Smooth muscle cell (in vitro differentiated cells): ENCODE measurements around the gene A4GALT. TPM values are rescaled to one million over a fixed set of nuclear protein-coding genes. Genes with fewer than 3 reads are reported as not detected.

Source experiments
- DNase-seq: peaks from one replicate; lab custom pipeline; 2025; ENCODE audit not compliant: unreplicated experiment; lab: John Stamatoyannopoulos, UW
- H2AFZ ChIP-seq: fragments of 200-600 bp; sonication (generic); 2 replicates; pipeline ENCODE4 v1.6.0; 2016; ENCODE audit warnings: antibody characterized with exemption, low read depth, mild to moderate bottlenecking
- H3F3A ChIP-seq: fragments of 200-600 bp; sonication (generic); 2 replicates; pipeline ENCODE4 v1.6.0; 2017; ENCODE audit warnings: antibody characterized with exemption, low read depth
- H3K27ac ChIP-seq: fragments of 200-600 bp; sonication (generic); 2 replicates; pipeline ENCODE4 v1.5.1; 2016; ENCODE audit warnings: low read depth, mild to moderate bottlenecking
- H3K27me3 ChIP-seq: fragments of 200-600 bp; sonication (generic); 2 replicates; pipeline ENCODE4 v1.6.1; 2016; ENCODE audit warnings: low read depth, mild to moderate bottlenecking
- H3K36me3 ChIP-seq: fragments of 200-600 bp; sonication (generic); 2 replicates; pipeline ENCODE4 v1.5.1; 2016; ENCODE audit warnings: low read depth
- H3K4me1 ChIP-seq: fragments of 200-600 bp; sonication (generic); 2 replicates; pipeline ENCODE4 v1.5.1; 2016; ENCODE audit warnings: low read depth
- H3K4me2 ChIP-seq: fragments of 200-600 bp; sonication (generic); 2 replicates; pipeline ENCODE4 v1.6.0; 2016; ENCODE audit warnings: mild to moderate bottlenecking
- H3K4me3 ChIP-seq: fragments of 200-600 bp; sonication (generic); 2 replicates; pipeline ENCODE4 v1.5.1; 2016; ENCODE audit warnings: mild to moderate bottlenecking
- H3K79me2 ChIP-seq: fragments of 200-600 bp; sonication (generic); 2 replicates; pipeline ENCODE4 v1.6.0; 2016; ENCODE audit warnings: low read depth, mild to moderate bottlenecking
- H3K9ac ChIP-seq: fragments of 200-600 bp; sonication (generic); 2 replicates; pipeline ENCODE4 v1.6.0; 2016; ENCODE audit warnings: low read depth
- H3K9me3 ChIP-seq: fragments of 200-600 bp; sonication (generic); replicated peaks from 2 replicates; pipeline ENCODE4 v1.5.1; 2016; ENCODE audit warnings: low read depth
- H4K20me1 ChIP-seq: fragments of 200-600 bp; sonication (generic); 2 replicates; pipeline ENCODE4 v1.6.0; 2016; ENCODE audit warnings: low read depth
- WGBS: methylation state at CpG from one replicate; pipeline ENCODE4 v1.1.7; 2016; ENCODE audit warnings: low lambda C conversion rate; 5-methylcytosine and 5-hydroxymethylcytosine counted together
- polyA plus RNA-seq: library from polyadenylated mRNA; unstranded; fragments of >200 nt; fragmentation: Nextera tagmentation; extraction: Ambion mirVana; gene quantifications from 2 replicates; pipeline ENCODE4 v1.2.1, GENCODE V29; 2016
- total RNA-seq: library from RNA; depleted of rRNA; stranded (reverse); fragments of >200 nt; gene quantifications from 2 replicates; pipeline ENCODE4 v1.2.3, GENCODE V29; 2014
- TF ChIP-seq, protein P1 (sequence below): fragments of 200-600 bp; sonication (generic); IDR thresholded peaks from 2 replicates; pipeline ENCODE4 v1.5.1; 2017; ENCODE audit warnings: borderline replicate concordance, mild to moderate bottlenecking, antibody characterized with exemption; ENCODE audit not compliant: insufficient read depth, poor library complexity, severe bottlenecking

The A4GALT gene
- total and polyA plus RNA-seq, 2 experiments from 2014 or later = 0.99 to 1.6 TPM

DNA sequence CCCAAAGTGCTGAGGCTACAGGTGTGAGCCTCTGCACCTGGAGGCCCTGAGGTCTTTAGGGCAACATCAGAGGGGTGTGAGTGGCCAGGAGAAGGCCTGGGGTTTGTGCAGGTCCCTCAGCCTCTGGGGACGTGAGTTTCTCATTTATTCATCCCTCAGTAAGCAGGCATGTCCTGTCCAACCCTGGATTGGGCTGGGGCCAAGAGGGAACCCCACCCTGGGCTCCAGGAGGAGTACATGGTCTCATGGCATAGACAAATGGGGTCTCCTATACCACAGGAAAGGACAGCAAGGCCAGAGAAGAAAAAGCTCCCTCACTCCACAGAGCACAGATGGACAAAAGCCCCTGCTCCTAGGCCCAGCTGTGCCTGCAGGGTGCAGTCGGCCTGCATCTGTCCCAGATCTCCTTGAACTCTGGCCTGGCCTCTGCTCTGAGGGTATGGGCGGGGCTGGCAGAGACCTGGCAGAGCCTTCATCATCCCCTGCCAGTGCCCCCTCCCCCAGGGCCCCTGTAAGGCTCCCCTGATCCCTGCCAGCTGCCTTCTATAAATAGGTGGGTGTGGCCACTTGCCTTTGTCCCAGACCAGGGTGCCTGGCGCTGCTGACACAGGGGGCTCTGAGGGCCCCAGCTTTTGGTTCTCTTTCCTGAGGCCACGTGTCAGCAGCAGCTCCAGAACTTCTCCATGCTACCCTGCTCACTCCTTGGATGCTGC lies 34.6 kb downstream of the A4GALT start:
- H3K9me3 ChIP-seq = no peaks in the 10 kb centered on the region
- H3K36me3 ChIP-seq = no peaks in the 10 kb centered on the region
- DNase-seq = no peak
- no peaks in the 10 kb centered on the region for H3K79me2 ChIP-seq
- H3K27me3 ChIP-seq = no peaks in the 10 kb centered on the region
- no peak overlapping the region for H3K27ac ChIP-seq
- peaks cover 8% of the 10 kb centered on the region for H3K4me1 ChIP-seq
- no peak overlapping the region for H3K4me2 ChIP-seq
- no peak overlapping the region for H2AFZ ChIP-seq
- no peaks in the 10 kb centered on the region for H4K20me1 ChIP-seq
- no peak overlapping the region for H3K4me3 ChIP-seq
- WGBS = 80% methylated on average over 4 of the region's 5 CpGs
- TF ChIP-seq, protein P1, sequence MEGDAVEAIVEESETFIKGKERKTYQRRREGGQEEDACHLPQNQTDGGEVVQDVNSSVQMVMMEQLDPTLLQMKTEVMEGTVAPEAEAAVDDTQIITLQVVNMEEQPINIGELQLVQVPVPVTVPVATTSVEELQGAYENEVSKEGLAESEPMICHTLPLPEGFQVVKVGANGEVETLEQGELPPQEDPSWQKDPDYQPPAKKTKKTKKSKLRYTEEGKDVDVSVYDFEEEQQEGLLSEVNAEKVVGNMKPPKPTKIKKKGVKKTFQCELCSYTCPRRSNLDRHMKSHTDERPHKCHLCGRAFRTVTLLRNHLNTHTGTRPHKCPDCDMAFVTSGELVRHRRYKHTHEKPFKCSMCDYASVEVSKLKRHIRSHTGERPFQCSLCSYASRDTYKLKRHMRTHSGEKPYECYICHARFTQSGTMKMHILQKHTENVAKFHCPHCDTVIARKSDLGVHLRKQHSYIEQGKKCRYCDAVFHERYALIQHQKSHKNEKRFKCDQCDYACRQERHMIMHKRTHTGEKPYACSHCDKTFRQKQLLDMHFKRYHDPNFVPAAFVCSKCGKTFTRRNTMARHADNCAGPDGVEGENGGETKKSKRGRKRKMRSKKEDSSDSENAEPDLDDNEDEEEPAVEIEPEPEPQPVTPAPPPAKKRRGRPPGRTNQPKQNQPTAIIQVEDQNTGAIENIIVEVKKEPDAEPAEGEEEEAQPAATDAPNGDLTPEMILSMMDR = no peak
- no peak overlapping the region for H3K9ac ChIP-seq
- no peaks in the 10 kb centered on the region for H3F3A ChIP-seq

DNA sequence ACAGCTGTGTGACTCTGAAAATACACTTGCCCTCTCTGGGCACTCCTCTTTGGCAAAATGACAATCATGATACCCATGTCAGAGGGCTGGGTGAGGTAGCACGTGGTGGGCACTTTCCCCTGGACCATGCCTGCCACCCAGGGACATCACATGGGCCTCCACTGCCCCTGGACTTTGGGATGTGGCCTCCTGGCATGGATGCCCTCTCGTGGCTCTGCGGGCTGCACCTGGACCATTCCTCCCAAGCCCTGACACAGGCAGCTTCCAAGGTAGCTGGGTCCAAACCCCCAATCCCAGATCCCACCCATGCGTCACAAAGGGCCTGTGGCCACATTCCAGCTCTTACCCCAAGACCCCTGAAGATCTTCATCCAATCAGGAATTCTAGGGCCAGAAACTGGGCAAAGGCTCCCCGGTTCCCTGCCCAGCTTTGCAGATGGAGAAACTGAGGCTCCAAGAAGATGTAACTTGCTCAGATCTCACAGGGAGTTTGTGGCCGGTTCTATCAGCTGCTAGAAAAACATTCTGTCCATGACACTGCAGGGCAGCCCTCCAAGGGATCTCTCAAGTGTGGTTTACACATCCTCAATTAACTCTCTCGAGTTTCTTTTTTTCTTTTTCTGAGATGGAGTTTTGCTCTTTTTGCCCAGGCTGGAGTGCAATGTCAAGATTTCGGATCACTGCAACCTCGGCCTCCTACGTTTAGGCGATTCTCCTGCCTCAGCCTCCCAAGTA lies 36.0 kb downstream of the A4GALT start:
- Histone ChIP-seq H3K4me3 (no peak overlapping the region), H4K20me1 (no peaks in the 10 kb centered on the region), H3K36me3 (no peaks in the 10 kb centered on the region), H3K4me2 (no peak overlapping the region), H3K4me1 (peaks cover 10% of the 10 kb centered on the region), H3K9ac (no peak overlapping the region), H3K9me3 (no peaks in the 10 kb centered on the region), H3K27ac (no peak overlapping the region), H2AFZ (no peak overlapping the region), H3K27me3 (no peaks in the 10 kb centered on the region), H3K79me2 (no peaks in the 10 kb centered on the region), H3F3A (no peaks in the 10 kb centered on the region)
- TF ChIP-seq, protein P1 = no peak
- DNase-seq = no peak
- 75% methylated on average over 11 of the region's 11 CpGs for WGBS

DNA sequence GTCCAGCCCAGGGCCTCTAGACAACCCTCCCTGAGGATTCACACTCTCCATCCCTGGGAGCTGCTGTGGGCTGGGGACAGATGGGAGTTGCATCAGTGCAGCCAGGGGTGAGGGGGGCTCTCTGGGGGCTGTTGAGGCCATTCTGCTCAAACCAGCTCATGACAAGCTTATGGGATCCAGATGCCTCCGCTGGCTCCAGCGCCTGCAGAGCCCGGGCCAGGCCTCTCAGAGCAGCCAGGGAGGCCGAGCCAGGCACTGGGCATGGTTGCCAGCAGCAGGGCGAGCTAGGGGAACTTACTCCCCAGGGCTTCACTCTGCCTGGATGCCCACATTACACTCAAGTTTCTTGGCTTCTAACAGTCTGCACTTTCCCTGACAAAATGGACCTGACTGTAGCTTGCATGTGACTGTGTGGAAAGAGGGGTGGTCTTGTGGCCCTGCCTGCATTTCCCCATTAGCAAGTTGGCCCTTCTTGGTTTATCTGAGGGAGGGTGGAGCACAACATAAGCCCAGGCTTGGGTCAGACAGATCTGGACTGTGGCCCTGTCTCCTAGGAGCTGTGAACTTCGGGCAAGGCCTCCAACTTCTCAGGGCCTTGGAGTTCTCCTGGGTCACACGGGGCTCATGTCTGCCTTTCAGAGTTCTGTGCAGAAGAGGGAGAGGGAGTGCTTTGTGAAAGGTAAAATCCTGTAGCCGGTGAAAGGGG lies 36.9 kb downstream of the A4GALT start:
- no peak overlapping the region for H3K27ac ChIP-seq
- no peaks in the 10 kb centered on the region for H3F3A ChIP-seq

More for the DNA sequence above, 36.9 kb downstream of the A4GALT start:
- Histone ChIP-seq H4K20me1 (no peaks in the 10 kb centered on the region), H3K9me3 (no peaks in the 10 kb centered on the region), H3K4me1 (peaks cover 9% of the 10 kb centered on the region), H3K27me3 (no peaks in the 10 kb centered on the region), H3K79me2 (no peaks in the 10 kb centered on the region), H3K9ac (no peak overlapping the region), H3K4me2 (no peak overlapping the region), H3K4me3 (no peak overlapping the region), H2AFZ (peak overlapping the region; percentile 5), H3K36me3 (no peaks in the 10 kb centered on the region)
- 61% methylated on average over 8 of the region's 8 CpGs for WGBS
- TF ChIP-seq, protein P1 = no peak
- no peak for DNase-seq
